SK-N-SH (cell line): ENCODE measurements around the gene ID4. TPM values are rescaled to one million over a fixed set of nuclear protein-coding genes. Genes with fewer than 3 reads are reported as not detected.

Experiments
- CTCF ChIA-PET: fragments of 300-600, 350-600 bp; formaldehyde crosslinking; extraction: SDS; loops from one replicate; lab custom pipeline; 2021; lab: Yijun Ruan, JAX
- POLR2A ChIA-PET: fragments of 350-600 bp; sonication (Branson Sonifier 250); formaldehyde crosslinking; extraction: SDS; loops from one replicate; lab custom pipeline; 2020; ENCODE audit warnings: antibody characterized with exemption, inconsistent platforms; lab: Yijun Ruan, JAX
- DNase-seq: peaks from one replicate; pipeline ENCODE4 v3.0.0; 2012
- H2AFZ ChIP-seq: fragments of 200-600 bp; sonication (generic); 2 replicates; pipeline ENCODE4 v1.8.1; 2016; ENCODE audit warnings: antibody characterized with exemption, mild to moderate bottlenecking, low read depth
- H3F3A ChIP-seq: fragments of 200-600 bp; sonication (generic); replicated peaks from 2 replicates; pipeline ENCODE3; 2016; ENCODE audit warnings: antibody characterized with exemption, mild to moderate bottlenecking; ENCODE audit not compliant: insufficient read depth
- H3K27ac ChIP-seq, 2 experiments: fragments of 200-500 bp in 1 of 2; fragments of 200-600 bp in 1 of 2; sonication (Bioruptor generic) in 1 of 2; sonication (generic), shearing (Covaris generic) in 1 of 2; 2 replicates each; pipeline versions ENCODE4 v1.5.1 to v1.6.1; 2014 to 2016; ENCODE audit warnings: low read depth in 2 of 2, inconsistent platforms in 1 of 2, low read length in 1 of 2, mild to moderate bottlenecking in 1 of 2, mixed read lengths in 1 of 2
- H3K27me3 ChIP-seq: fragments of 200-600 bp; sonication (generic), shearing (Covaris generic); 2 replicates; pipeline ENCODE4 v1.6.1; 2016; ENCODE audit warnings: mixed run types; ENCODE audit not compliant: insufficient read depth
- H3K36me3 ChIP-seq, 2 experiments: fragments of 200-500 bp in 1 of 2; fragments of 200-600 bp in 1 of 2; sonication (Bioruptor generic) in 1 of 2; sonication (generic) in 1 of 2; replicated peaks in 1 of 2; 2 replicates each; pipeline versions ENCODE3 to v1.5.1; 2014 to 2016; ENCODE audit warnings: low read length in 1 of 2, mild to moderate bottlenecking in 1 of 2; ENCODE audit not compliant: insufficient read depth in 2 of 2, control insufficient read depth in 1 of 2
- H3K4me1 ChIP-seq, 2 experiments: fragments of 200-500 bp in 1 of 2; fragments of 200-600 bp in 1 of 2; sonication (Bioruptor generic) in 1 of 2; sonication (generic), shearing (Covaris generic) in 1 of 2; 2 replicates each; pipeline versions ENCODE4 v1.5.1 to v1.6.1; 2014 to 2016; ENCODE audit warnings: low read depth in 1 of 2, low read length in 1 of 2, mixed run types in 1 of 2; ENCODE audit not compliant: insufficient read depth in 2 of 2, control insufficient read depth in 1 of 2
- H3K4me2 ChIP-seq: fragments of 200-600 bp; sonication (generic), shearing (Covaris generic); 2 replicates; pipeline ENCODE4 v1.6.1; 2017; ENCODE audit warnings: mixed run types
- H3K4me3 ChIP-seq, 2 experiments: fragments of 200-500 bp in 1 of 2; fragments of 200-600 bp in 1 of 2; sonication (Bioruptor generic) in 1 of 2; sonication (generic), shearing (Covaris generic) in 1 of 2; 2 replicates each; pipeline versions ENCODE4 v1.5.1 to v1.8.1; 2014 to 2016; ENCODE audit warnings: low read depth in 2 of 2, inconsistent platforms in 1 of 2, low read length in 1 of 2, mild to moderate bottlenecking in 1 of 2, mixed read lengths in 1 of 2, moderate library complexity in 1 of 2
- H3K79me2 ChIP-seq: fragments of 200-600 bp; sonication (generic); 2 replicates; pipeline ENCODE4 v1.8.1; 2017; ENCODE audit warnings: mild to moderate bottlenecking; ENCODE audit not compliant: insufficient read depth
- H3K9ac ChIP-seq: fragments of 200-600 bp; sonication (generic); 2 replicates; pipeline ENCODE4 v1.6.1; 2017; ENCODE audit warnings: mixed run types
- H3K9me2 ChIP-seq: fragments of 200-600 bp; sonication (generic); 2 replicates; pipeline ENCODE4 v1.6.1; 2017; ENCODE audit warnings: mixed run types
- H3K9me3 ChIP-seq: fragments of 200-600 bp; sonication (generic); 2 replicates; pipeline ENCODE4 v1.6.1; 2017; ENCODE audit warnings: mixed run types, mild to moderate bottlenecking, moderate library complexity
- H4K20me1 ChIP-seq: fragments of 200-600 bp; sonication (generic); 2 replicates; pipeline ENCODE4 v1.6.1; 2017; ENCODE audit warnings: mild to moderate bottlenecking, mixed run types; ENCODE audit not compliant: insufficient read depth
- EP300 ChIP-seq, 2 experiments: IDR thresholded peaks; 2 replicates each; pipeline versions ENCODE4 v1.4.0 to v1.6.1; 2012; ENCODE audit warnings: borderline replicate concordance in 1 of 2, low read depth in 1 of 2, low read length in 1 of 2
- EZH2phosphoT487 ChIP-seq: fragments of 200-600 bp; sonication (generic); IDR thresholded peaks from 2 replicates; pipeline ENCODE4 v1.6.1; 2017; ENCODE audit warnings: low read depth, mixed run types, mild to moderate bottlenecking, antibody characterized with exemption, moderate library complexity, borderline replicate concordance
- FOSL2 ChIP-seq: IDR thresholded peaks from 2 replicates; pipeline ENCODE4 v1.4.0; 2012; ENCODE audit warnings: low read depth, mild to moderate bottlenecking, moderate library complexity, borderline replicate concordance
- FOXJ3 ChIP-seq: sonication (generic); formaldehyde crosslinking; IDR thresholded peaks from 2 replicates; pipeline ENCODE4 v1.5.1; 2020; ENCODE audit warnings: mild to moderate bottlenecking, missing genetic modification reagents
- FOXM1 ChIP-seq: IDR thresholded peaks from 2 replicates; pipeline ENCODE4 v1.4.0; 2012; ENCODE audit warnings: low read depth, mild to moderate bottlenecking
- GABPA ChIP-seq: IDR thresholded peaks from 2 replicates; pipeline ENCODE4 v1.4.0; 2012; ENCODE audit warnings: low read depth, mild to moderate bottlenecking
- GATA2 ChIP-seq: sonication (generic); formaldehyde crosslinking; IDR thresholded peaks from 2 replicates; pipeline ENCODE4 v1.5.0; 2020; ENCODE audit warnings: mild to moderate bottlenecking, missing genetic modification reagents
- IRF3 ChIP-seq: fragments of 150-350 bp; IDR thresholded peaks from 2 replicates; pipeline ENCODE4 v1.6.1; 2016; ENCODE audit warnings: mild to moderate bottlenecking, low read depth, low read length
- JUND ChIP-seq: IDR thresholded peaks from 2 replicates; pipeline ENCODE4 v1.4.0; 2012
- MEF2A ChIP-seq: IDR thresholded peaks from 2 replicates; pipeline ENCODE4 v1.4.0; 2012; ENCODE audit warnings: low read depth, borderline replicate concordance
- POLR2AphosphoS5 ChIP-seq: IDR thresholded peaks from 2 replicates; pipeline ENCODE4 v1.6.1; 2012; ENCODE audit warnings: low read depth, low read length
- RAD21 ChIP-seq: IDR thresholded peaks from 2 replicates; pipeline ENCODE4 v1.6.1; 2012; ENCODE audit warnings: mild to moderate bottlenecking, low read length
- RCOR1 ChIP-seq: fragments of 150-350 bp; IDR thresholded peaks from 2 replicates; pipeline ENCODE4 v1.6.1; 2017; ENCODE audit warnings: antibody characterized with exemption, low read length
- RFX5 ChIP-seq: IDR thresholded peaks from 2 replicates; pipeline ENCODE4 v1.6.1; 2012; ENCODE audit warnings: mild to moderate bottlenecking, improper control_type of control experiment, low read length
- RXRA ChIP-seq: IDR thresholded peaks from 2 replicates; pipeline ENCODE4 v1.4.0; 2012; ENCODE audit warnings: low read depth, mild to moderate bottlenecking, borderline replicate concordance
- SMC3 ChIP-seq: IDR thresholded peaks from 2 replicates; pipeline ENCODE4 v1.6.1; 2012; ENCODE audit warnings: low read depth, low read length, improper control_type of control experiment
- TCF12 ChIP-seq: IDR thresholded peaks from 2 replicates; pipeline ENCODE4 v1.4.0; 2012
- USF1 ChIP-seq: IDR thresholded peaks from 2 replicates; pipeline ENCODE4 v1.4.0; 2012; ENCODE audit warnings: low read depth, borderline replicate concordance
- USF2 ChIP-seq: fragments of 150-350 bp; IDR thresholded peaks from 2 replicates; pipeline ENCODE4 v1.6.1; 2017; ENCODE audit warnings: antibody characterized with exemption, low read length, low read depth, borderline replicate concordance
- YY1 ChIP-seq: IDR thresholded peaks from 2 replicates; pipeline ENCODE4 v1.4.0; 2012; ENCODE audit warnings: low read depth, mild to moderate bottlenecking
- polyA plus RNA-seq, 3 experiments: library from polyadenylated mRNA; depleted of rRNA; stranded (reverse); fragments of >200 nt; gene quantifications; 2 replicates each; pipeline ENCODE4 v1.2.3, GENCODE V29; 2012

Gene ID4
- polyA plus RNA-seq, 1 of the 3 experiments (the other 2 are of a cell fraction) = 4.9 TPM

GRCh38 chr6:19795211-19795610 is 42.0 kb upstream of the ID4 start:
- Histone ChIP-seq H2AFZ (no peak overlapping the region), H3K27ac (no peak overlapping the region), H3K4me1 (no peaks in the 10 kb centered on the region), H3F3A (no peaks in the 10 kb centered on the region), H3K9me2 (no peaks in the 10 kb centered on the region), H3K4me3 (no peak overlapping the region), H3K9ac (no peak overlapping the region), H3K79me2 (no peaks in the 10 kb centered on the region; the same call in 1 of the 2 replicates), H3K36me3 (peaks cover 0 to 3% of the 10 kb centered on the region in 2 experiments), H3K27me3 (no peaks in the 10 kb centered on the region), H3K4me2 (no peak overlapping the region), H4K20me1 (no peaks in the 10 kb centered on the region), H3K9me3 (no peaks in the 10 kb centered on the region)
- CTCF ChIA-PET = interaction anchor here (1.0 to 1.1 kb wide), 2 partner anchors 8 to 10 kb away, joined by 3 read pairs; no protein-coding TSS in a partner anchor
- DNase-seq = no peak
- POLR2A ChIA-PET = no interaction called here
- no peak for TF ChIP-seq RXRA
- TF ChIP-seq EP300 (IDR thresholded peaks at IDR 0.05; ENCODE audit: borderline replicate concordance in 1 of 2, low read depth in 1 of 2, low read length in 1 of 2) = no peak
- TF ChIP-seq RAD21 = no peak
- TF ChIP-seq YY1 = no peak
- no peak for TF ChIP-seq MEF2A
- no peak for TF ChIP-seq GABPA
- TF ChIP-seq IRF3 = no peak
- TF ChIP-seq FOXJ3 (CRISPR knock-in tag) = no peak
- no peak for TF ChIP-seq TCF12
- no peak for TF ChIP-seq POLR2AphosphoS5
- no peak for TF ChIP-seq USF2
- no peak for TF ChIP-seq EZH2phosphoT487
- no peak for TF ChIP-seq SMC3
- no peak for TF ChIP-seq USF1
- no peak for TF ChIP-seq RCOR1
- no peak for TF ChIP-seq RFX5
- TF ChIP-seq FOXM1 = no peak
- no peak for TF ChIP-seq JUND
- no peak for TF ChIP-seq GATA2 (CRISPR knock-in tag)
- no peak for TF ChIP-seq FOSL2
